ENCODE data around the gene STPG3.

GRCh38 chr9:137217276-137218211, 33.5 kb upstream of the STPG3 start:
- TF ChIP-seq RAD21 (conservative IDR thresholded peaks at IDR 0.05 in 1 of 2, IDR thresholded peaks at IDR 0.05 in 1 of 2) = no peak
- TF ChIP-seq SMC3 (IDR thresholded peaks at IDR 0.05) = no peak
